ENCODE results near the gene ANKRD39.

Gene ANKRD39

DNA sequence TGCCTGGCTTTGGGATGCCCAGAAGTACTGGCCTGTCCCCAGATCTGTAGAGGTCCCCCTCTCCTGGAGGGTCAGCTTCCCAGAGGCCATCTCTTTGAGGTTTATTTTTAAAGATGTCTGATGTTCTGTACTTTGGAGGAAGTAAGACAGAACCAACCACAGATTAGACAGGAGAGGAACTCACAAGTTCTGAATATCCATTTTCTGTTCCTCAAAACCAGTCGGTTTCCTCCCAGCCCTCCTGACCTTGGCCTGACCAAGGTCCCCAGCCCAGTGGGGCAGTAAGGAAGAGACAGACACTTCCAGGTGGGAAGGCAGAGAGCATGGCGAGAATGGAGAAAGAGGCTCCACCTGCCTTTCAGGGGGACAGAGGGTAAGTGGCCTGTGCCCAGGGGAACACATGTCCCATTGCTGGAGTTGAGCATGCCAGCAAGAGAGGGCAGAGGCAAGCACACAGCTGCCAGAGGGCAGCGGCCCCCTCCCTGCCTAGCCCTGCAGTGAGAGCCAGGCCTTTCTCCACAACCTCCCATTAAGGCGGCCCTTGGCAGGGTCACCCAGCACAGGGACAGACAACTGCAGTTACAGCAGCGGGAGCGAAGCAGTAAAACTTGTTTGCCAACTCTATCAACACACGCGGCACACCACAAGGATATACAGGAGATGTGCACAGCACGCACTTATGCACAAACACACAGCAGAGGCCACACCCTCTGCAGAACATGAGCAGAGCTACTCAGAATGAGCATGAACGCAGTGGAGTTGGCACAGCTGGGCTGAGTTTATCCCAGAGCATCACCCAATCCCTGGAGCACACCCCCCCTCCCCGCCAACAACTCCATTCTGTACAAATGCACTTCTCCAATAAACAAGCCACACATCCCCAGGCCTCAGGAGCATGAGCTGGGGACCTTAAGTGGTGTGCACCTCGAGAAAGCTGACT lies 30.5 kb upstream of the ANKRD39 start:
- peak; percentile 75 for FAIRE-seq
- DNase-seq (ENCODE audit: insufficient read length, low spot score): no peak

DNA sequence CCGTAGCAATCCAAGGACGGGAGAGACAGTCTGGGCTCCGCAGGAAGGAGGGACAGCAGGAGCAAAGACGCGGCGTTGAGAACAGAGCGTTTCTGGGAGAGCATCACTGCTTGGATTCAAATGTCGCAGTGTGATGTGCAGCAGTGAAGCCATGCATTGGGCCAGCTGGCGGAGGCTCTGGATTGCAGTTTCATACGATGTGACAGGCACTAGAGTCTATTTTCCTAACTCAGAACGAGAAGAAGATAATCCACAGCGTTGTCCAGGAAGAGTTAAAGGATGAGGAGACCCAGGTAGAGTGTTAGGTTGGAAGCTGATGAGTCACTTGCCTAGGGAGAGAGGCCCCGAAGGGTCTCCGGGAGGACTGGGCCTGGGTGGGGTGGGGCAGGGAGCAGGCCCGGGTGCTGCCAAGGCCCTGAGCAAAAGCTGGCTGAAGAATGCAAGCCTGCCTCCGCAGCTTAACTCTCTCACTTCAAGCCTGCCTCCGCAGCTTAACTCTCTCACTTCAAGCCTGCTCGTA lies 29.7 kb upstream of the ANKRD39 start:
- no peak for DNase-seq (ENCODE audit: insufficient read length, low spot score)
- FAIRE-seq: peak; percentile 44

DNA sequence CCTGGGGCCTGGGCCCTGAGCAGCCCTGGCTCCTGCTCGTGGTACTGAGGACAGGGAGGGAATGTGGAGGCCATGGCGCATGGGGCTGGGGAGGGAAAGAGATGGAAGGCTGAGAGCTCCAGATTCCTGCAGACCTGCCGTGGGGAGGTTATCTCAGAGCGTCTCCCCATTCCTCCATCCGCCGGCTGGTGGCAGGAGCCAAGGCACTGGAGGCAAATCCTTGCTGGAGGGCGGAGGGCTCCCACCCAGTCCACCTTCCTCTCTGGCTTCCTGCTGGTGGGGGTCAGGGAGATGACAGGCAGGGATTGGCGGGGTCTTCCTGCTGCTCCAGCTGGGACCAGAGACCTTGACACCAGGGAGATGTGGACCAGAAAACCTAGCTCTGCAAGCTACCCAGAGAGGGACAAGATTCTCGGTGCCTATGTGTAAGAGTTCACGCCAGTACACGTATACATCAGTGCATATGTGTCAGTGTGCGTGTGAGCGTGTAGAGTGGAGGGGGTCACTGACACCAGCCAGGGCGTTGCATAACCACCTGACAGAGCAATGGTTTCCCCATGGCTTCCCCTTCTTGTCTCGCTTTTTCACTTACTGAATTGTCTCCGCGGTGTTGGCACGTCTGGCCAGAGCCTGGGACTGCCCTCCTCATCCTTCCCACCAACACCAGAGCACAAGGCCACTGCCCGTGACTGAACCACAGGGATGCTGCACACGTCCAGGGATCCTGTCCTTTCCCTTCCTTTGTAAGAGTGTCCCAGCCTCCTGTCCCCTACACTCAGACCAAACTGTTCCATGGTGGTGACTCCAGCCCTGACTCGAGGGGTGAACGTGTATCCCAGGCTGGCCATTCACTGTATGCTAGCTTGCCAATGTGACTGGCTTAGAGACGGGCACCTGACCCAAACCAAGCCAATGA lies 27.9 kb upstream of the ANKRD39 start:
- FAIRE-seq (peak; percentile 91), DNase-seq (ENCODE audit: insufficient read length, low spot score) (no peak)

DNA sequence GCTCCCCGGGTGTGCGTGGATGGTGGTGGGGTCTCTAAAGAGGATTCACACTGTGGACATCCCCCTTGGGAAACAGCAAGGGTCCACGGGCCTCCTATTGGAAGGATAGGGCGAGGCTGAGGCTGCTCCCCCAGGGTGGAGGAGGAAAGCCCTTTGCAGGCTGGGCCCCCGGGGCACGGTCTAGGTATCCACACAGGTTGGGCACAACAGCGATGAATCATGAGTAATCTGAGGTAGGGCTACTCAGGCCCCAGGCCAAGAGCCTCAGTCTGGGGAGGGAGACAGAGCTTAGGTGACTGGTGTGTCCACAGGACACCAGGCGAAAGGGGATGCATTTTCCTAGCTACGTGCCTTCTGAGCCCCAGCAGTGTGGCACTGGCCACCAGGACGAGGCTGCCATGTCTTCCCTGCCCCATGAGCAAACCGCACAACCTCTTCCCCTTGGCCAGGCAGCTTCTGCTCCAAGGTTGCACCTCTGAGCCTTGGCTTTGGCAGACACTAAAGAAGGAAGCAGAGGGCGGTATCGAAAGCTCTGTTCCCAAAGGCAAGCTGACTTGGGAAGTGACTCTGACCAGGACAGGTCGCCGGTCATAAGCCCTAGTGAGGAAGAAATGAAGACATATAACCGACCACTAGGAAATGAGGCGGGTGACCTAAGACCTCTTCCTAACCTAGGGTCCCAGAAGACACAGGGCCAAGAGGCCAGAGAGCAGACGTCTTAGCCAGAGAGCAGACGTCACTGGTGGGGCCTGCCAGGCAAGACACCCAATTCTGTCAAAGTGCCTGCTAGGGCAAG lies 26.7 kb upstream of the ANKRD39 start:
- FAIRE-seq (peak; percentile 76), DNase-seq (ENCODE audit: insufficient read length, low spot score) (no peak)

DNA sequence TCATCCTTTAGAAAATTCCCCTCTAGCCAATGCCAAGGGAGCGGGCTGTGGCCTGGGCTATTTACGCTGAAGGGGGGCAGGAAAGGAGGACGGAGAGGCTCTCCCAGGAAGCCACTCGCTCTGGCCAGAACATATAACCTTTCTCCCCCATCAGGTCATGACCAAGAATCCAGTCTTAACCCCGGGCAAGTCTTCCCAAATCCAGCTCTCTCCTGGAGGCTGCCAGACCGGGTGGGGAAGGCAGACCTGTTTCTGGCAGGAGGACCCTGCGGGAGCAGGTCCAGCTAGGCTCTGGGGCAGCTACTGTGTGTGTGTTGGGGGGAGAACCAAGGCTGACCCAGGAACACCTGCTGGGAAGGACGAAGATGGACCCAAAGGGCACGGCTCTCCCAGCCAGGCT lies 25.5 kb upstream of the ANKRD39 start:
- FAIRE-seq (no peak), DNase-seq (ENCODE audit: insufficient read length, low spot score) (no peak)

DNA sequence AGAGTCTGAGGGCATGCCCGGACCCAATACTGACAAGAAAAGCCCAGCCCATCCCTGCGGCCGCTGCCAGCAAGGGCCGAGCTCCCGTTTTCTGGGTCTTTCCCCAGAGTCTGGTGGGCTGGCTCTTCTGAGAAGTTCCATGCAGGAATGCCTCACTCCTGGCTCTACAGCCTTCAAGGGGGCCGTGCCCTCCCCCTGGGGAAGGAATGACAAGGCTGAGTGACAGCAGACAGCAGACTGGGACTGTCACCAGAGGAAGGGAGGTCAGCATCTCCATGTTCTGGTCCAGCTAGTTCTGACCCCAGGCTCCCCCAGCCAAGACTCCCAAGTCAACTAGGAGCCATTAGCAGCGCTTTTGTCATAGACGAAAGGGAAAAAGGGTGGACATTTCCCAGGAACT lies 25.1 kb upstream of the ANKRD39 start:
- FAIRE-seq (no peak), DNase-seq (ENCODE audit: insufficient read length, low spot score) (no peak)

DNA sequence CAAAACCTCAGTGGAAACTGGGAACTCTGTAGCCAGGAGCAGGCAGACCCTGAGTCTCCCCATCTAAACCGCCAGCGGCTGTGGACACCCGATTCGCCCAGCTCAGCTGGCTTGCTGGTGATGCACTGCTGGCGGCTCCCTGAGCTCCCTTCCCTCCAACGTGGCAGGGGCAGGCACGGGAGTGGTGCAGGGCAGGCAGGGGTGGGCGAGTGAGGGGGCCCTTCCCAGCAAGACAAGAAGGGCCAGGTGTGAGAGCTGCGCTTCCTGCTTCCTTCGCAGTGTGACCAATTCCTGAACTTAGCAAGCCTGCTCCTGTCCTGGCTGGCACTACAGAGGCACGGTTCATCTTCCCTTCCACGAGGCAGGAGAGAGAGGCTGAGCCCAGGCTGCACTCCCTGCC lies 24.4 kb upstream of the ANKRD39 start:
- FAIRE-seq: no peak
- DNase-seq (ENCODE audit: insufficient read length, low spot score): no peak

DNA sequence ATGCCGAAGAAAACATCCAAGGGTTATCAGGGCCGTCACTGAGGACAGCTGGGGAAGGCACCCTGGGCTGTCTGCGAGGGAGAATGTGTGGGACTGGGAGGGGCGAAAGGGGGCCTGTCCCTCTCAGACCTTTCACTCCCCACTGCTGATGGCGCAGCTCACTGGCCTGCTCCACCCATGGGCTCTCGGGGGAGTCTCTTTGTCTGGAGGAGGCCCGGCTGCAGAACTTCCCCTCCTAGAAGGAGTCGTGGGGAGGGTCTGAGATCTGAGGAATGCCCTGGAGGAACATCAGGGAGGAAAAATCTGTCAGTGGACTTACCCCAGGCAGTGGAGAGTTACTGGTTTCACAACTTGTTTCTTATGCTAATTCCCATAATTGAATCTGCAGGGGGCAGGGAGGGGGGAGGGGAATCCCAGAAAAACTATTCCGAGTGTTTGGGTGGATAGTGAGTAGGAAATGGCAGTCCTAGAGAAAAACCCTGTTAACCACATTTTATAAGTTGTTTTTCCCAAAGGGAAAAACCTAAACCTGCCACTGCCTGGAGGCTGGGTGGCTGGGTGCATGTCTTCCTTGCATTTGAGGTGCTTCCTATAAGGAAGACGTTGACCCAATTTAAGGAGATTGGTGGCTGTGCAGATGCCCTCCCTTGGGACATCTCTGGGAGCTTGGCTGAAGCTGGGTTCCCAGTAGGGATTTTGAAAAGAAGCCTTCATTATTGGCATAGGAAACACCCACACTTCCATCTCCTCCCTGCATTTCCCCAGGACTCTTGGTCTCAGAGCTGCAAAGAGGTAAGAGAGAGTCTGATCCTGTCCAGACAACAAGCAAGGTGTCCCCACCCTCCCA lies 23.8 kb upstream of the ANKRD39 start:
- no peak for FAIRE-seq
- DNase-seq (ENCODE audit: insufficient read length, low spot score): no peak

DNA sequence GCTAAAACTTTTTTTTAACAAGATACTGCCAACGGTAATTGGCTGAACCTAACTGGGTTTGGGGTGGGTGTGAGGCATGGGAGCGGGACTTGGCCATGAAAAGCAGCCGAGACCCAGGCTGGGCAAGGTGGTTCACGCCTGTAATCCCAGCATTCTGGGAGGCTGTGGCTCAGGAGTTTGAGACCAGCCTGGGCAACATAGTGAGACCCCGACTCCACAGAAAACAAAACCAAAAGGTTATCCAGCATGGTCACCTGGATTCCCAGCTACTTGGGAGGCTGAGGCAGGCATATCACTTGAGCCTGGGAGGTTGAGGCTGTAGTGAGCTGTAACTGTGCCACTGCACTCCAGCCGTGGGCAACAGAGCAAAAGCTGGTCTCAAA lies 23.1 kb upstream of the ANKRD39 start:
- DNase-seq (ENCODE audit: insufficient read length, low spot score) (no peak), FAIRE-seq (peak; percentile 69)

DNA sequence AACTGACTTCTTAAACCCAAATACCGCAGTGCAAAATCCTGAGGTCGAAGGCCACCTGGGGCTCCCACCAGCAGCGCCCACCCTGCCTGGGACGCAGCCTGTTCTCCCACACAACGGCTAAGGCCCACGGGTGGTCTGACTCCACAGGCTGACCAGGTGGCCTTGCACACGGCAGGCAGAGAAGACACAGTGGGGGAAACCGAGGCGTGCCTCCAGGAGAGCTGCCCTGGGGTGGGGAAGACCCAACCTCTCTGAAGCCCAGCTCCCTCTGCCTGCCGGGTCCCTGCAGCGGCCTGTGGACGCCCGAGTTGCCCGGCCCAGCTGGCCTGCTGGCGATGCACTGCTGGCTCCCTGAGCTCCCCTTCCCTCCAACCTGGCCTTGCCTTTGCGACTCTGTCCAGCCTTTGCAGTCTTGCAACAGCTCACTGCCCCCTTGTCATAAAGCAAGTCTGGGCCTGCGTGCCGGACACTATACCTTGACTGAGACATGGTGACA lies 21.8 kb upstream of the ANKRD39 start:
- FAIRE-seq: no peak
- DNase-seq (ENCODE audit: insufficient read length, low spot score): no peak

DNA sequence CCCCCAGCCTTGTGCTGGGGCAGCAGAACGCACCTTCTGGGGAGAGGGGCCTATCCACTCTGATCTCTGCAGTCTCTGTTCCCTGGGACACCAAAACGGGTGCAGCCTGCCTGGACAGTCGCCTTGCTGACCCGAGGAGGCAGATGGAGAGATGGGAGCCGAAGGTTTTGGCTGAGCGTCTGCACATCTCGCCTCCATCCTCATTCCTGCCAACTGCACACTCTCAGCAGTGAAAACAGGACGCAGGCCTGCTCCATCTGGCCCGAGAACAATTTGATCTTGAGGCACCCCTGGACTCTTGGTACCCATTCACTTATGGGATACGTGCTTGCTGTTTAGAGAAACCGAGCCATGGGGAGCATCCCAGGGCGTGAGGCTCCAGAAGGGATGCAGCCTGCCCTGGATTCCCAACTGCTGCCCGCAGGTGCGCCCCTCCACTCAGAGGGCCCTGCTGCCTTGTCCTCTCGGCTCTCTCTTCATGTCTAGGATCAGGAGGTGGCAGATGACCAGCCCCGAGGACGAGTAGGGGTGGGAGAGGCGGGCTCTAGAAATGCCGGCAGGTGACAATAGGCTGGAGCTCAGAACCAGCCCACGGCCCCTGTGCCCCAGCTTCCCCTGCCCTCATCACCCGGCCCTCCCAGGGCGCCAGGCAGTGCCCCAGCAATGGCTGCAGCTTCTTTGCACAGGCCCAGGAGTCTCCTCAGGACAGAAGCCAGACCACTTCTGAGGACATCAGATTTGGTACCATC lies 21.2 kb upstream of the ANKRD39 start:
- FAIRE-seq: no peak
- no peak for DNase-seq (ENCODE audit: insufficient read length, low spot score)

DNA sequence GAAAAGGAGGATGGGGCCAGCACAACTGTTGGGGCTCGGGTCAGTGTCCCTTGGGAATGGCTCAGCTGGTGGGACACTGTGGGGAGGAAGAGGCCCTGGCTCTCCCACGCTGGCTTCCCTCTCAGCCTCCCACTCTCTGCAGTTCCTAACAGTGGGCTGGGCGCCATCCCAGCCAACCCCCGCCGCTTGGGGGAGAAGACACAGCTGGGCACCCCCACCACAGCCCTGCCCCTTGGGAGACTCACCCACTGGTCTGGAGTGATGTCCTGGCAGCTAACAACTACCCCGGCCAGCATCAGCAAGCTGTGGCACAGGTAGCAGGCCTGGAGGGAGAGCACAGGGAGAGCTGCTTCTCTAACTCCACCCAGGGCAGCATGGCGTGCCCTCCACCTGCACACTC lies 20.4 kb upstream of the ANKRD39 start:
- FAIRE-seq: peak; percentile 62
- no peak for DNase-seq (ENCODE audit: insufficient read length, low spot score)

DNA sequence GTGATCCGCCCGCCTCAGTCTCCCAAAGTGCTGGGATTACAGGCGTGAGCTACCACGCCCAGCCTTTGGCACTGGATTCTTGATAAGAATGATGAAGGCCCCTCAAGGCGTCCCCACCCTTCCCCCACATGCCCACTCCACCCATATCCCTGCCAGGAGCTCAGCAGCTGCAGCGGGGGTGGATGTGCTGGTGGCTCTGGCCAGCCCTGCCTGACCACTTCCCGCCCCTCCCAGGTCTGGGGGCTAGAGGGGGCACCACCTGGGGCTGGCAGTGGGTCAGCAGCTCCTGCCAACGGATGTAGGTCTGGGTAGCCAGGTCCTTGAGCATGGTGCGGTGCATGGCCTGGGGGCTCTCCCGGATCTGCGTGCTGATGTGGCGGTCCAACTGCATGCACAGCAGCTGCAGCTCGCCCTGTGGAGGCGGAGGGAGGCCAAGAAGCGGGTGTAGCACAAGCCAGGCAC lies 19.8 kb upstream of the ANKRD39 start:
- no peak for DNase-seq (ENCODE audit: insufficient read length, low spot score)
- peak; percentile 59 for FAIRE-seq

DNA sequence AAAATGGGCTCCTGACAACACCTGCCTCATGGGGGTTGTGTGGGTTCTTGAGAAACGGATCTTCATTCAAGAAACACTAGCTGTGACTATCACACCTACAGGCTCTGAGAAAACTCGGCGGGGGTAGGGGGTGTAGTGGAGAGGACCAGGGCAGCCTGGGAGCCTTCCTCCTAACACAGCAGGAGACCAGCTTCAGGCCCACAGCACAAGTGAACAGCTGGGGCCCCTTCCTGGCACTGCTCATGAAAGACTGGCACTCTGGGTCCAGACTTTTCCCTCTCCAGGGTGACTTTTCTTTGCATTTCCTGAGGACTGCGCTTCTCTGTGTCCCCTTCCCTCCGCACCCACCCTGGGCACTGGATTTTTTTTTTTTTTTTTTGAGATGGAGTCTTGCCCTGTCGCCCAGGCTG lies 19.2 kb upstream of the ANKRD39 start:
- FAIRE-seq: no peak
- no peak for DNase-seq (ENCODE audit: insufficient read length, low spot score)

DNA sequence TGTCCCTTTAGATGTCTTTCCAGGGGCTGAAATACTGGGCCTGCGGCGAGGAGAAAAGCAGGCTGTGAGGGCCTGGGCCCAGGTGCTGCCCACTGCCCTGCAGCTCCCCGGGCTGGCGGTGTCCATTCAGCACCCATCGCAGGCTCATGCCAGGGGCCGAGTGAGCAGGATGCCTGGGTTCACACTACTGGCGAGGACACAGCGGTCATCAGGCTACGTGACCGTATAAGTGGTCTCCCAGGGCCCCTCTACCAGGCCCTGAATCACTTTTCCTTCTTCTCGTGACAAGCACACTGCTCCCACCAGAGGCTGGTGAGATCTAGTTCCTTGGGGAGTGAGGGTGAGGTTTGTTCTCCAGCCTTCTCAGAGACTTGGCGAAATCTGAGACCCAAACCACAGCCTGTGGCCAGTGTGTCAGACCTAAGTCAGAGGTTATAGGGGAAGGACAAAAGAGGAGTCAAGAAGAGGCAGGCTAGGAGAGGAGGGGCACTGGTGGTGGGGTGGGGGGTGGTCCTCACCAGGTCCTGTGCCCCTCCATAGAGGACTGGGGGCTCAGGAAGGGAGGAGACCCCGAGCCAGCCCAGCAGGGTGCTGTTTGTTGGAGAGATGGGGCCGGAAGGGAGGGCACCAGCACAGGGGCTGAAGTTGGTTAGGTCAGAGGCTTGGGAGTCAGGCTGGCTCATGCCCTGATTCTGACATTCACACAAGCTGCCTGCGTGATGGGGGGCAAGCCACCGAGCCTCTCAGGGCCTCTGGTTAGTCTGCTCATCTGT lies 18.6 kb upstream of the ANKRD39 start:
- DNase-seq (ENCODE audit: insufficient read length, low spot score) (peak; percentile 86), FAIRE-seq (peak; percentile 36)

DNA sequence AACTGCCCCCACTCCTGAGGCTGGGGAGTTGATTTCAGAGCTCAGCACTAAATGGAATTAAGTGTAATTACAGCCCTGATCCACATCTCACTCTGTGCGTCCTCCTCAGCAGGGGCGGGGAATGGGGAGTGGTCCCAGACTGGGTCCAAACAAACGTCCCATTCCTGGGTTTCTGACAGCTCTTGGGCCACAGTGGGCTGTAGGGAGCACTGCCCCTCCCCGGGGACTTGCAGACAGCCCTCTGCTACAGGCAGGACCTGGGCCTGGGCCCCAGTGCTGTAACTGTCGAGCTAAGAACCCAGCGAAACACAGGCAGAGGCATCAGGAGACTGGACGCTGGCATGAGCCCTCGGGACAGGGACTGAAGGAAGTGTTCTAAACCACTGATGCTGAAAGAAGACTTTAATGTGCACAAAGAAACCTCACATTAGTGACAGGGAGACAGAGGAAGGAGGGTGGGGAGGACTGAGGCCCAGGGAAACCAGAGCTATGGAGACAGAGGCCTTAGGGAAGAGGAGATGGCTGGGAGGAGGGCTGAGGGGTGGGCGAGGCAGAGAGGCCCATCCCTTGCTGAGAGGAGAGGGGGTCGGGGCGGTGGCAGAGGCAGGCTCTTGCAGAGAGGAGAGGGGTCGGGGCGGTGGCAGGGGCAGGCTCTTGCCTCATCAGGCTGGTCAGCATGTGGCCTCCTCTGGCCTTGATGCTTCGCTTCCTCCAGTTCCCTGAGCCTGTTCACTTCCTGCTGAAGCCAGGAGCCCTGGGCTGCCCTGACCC lies 17.9 kb upstream of the ANKRD39 start:
- FAIRE-seq: no peak

DNA sequence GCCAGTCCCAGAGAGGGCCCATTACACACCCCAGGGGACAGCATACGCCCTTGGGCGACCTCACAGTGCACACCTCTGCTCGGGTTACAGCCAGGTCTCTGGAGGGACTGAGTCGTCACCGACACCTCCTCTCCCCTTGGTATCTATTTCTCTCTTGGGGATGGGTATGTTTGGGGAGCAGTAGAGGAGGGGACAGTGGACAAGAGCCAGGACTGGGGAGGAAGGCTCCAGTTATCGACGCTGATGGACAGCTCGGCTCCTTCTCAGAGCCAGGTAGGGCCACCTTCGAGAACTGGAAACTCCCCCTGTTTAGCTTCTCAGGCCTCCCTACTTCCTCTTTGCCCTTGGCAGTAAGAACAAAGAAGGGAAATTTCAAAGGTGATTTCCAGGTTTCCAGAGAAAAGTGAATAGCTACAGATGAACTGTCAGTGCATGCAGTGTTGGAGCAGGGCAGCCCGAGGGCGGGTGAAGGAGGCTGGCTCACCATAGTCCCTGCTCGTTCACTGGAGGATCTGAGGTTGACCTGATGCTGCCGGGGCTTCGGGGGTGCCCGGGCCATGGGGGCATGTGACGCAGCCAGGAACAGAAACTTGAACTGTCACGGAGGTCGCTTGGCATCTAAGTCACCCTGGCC lies 16.5 kb upstream of the ANKRD39 start:
- no peak for FAIRE-seq

More for the DNA sequence above, 17.9 kb upstream of the ANKRD39 start:
- DNase-seq (ENCODE audit: insufficient read length, low spot score): no peak

More for the DNA sequence above, 16.5 kb upstream of the ANKRD39 start:
- DNase-seq (ENCODE audit: insufficient read length, low spot score): no peak

All from HTR-8/SVneo (cell line).